Keratinocyte (primary cell): ENCODE data around the gene ITPK1.

Experiments used
- CTCF ChIP-seq, 3 experiments: IDR thresholded peaks in 1 of 3; conservative IDR thresholded peaks in 1 of 3; optimal IDR thresholded peaks in 1 of 3; 2 replicates in 2 of 3; 3 replicates in 1 of 3; pipeline versions ENCODE3 to v1.5.1; 2011; ENCODE audit warnings: low read length in 3 of 3, mild to moderate bottlenecking in 3 of 3, moderate library complexity in 2 of 3, control low read depth in 1 of 3, inconsistent platforms in 1 of 3; ENCODE audit not compliant: insufficient read depth in 2 of 3; ENCODE audit errors: extremely low read depth in 1 of 3
- EZH2 ChIP-seq: IDR thresholded peaks from one replicate; pipeline ENCODE4 v1.6.1; 2012; ENCODE audit warnings: inconsistent platforms, mild to moderate bottlenecking, low read length, moderate library complexity

- TF ChIP-seq CTCF (optimal IDR thresholded peaks at IDR 0.05 in 1 of 3, IDR thresholded peaks at IDR 0.05 in 1 of 3, conservative IDR thresholded peaks at IDR 0.05 in 1 of 3; ENCODE audit: extremely low read depth in 1 of 3, insufficient read depth in 2 of 3, low read length in 3 of 3) = no peak
- TF ChIP-seq EZH2 = no peak
These were observed 70.5 kb downstream of the ITPK1 start for GRCh38 chr14:93045211-93045674.
